Measurements from ENCODE around the gene IL21.

- TF ChIP-seq CTCF (IDR thresholded peaks at IDR 0.05) (no peak), POLR2A (IDR thresholded peaks at IDR 0.05) (no peak), EP300 (IDR thresholded peaks at IDR 0.05) (no peak)
These were observed 16.7 kb downstream of the IL21 start for GRCh38 chr4:122604146-122604545.
